ENCODE results near the gene PLEKHG3.

GRCh38 chr14:64757601-64758000, 53.4 kb downstream of the PLEKHG3 start:
- TF ChIP-seq CTCF (optimal IDR thresholded peaks at IDR 0.05 in 1 of 3, IDR thresholded peaks at IDR 0.05 in 1 of 3, conservative IDR thresholded peaks at IDR 0.05 in 1 of 3; ENCODE audit: extremely low read depth in 1 of 3, insufficient read depth in 2 of 3, low read length in 3 of 3) (no peak), EZH2 (IDR thresholded peaks at IDR 0.05; ENCODE audit: low read length) (no peak)

Measured in keratinocyte (primary cell).